Neural cell (in vitro differentiated cells): Measurements from ENCODE around the gene PREP. TPM values are rescaled to one million over a fixed set of nuclear protein-coding genes. Genes with fewer than 3 reads are reported as not detected.

ENCODE experiments used
- H2AFZ ChIP-seq: fragments of 200-600, 300-800 bp; sonication (generic), shearing (Covaris generic); 2 replicates; pipeline ENCODE4 v1.6.0; 2014; ENCODE audit warnings: low read depth, mild to moderate bottlenecking, antibody characterized with exemption, low read length, moderate library complexity
- H3F3A ChIP-seq: fragments of 200-600 bp; shearing (Covaris generic); 2 replicates; pipeline ENCODE4 v1.6.1; 2016; ENCODE audit warnings: mild to moderate bottlenecking, moderate library complexity, mixed read lengths, antibody characterized with exemption, low read length; ENCODE audit not compliant: insufficient read depth, poor library complexity, severe bottlenecking
- H3K27ac ChIP-seq: fragments of 200-600, 300-800 bp; sonication (generic), shearing (Covaris generic); 2 replicates; pipeline ENCODE4 v1.5.1; 2014; ENCODE audit warnings: mild to moderate bottlenecking, low read length, moderate library complexity
- H3K27me3 ChIP-seq: fragments of 300-800, 200-600 bp; sonication (generic), shearing (Covaris generic); 2 replicates; pipeline ENCODE4 v1.6.0; 2014; ENCODE audit warnings: mild to moderate bottlenecking, low read depth, low read length, moderate library complexity; ENCODE audit not compliant: insufficient read depth
- H3K36me3 ChIP-seq: fragments of 300-800, 200-600 bp; sonication (generic), shearing (Covaris generic); 2 replicates; pipeline ENCODE4 v1.5.1; 2014; ENCODE audit warnings: mild to moderate bottlenecking, antibody characterized with exemption, low read length, moderate library complexity; ENCODE audit not compliant: insufficient read depth
- H3K4me2 ChIP-seq: fragments of 300-800, 200-600 bp; sonication (generic), shearing (Covaris generic); 2 replicates; pipeline ENCODE4 v1.6.0; 2014; ENCODE audit warnings: mild to moderate bottlenecking, low read length
- H3K4me3 ChIP-seq: fragments of 300-800, 200-600 bp; sonication (generic), shearing (Covaris generic); 2 replicates; pipeline ENCODE4 v1.5.1; 2014; ENCODE audit warnings: mild to moderate bottlenecking, low read length, moderate library complexity
- H3K79me2 ChIP-seq: fragments of 200-600 bp; shearing (Covaris generic); replicated peaks from 2 replicates; pipeline ENCODE4 v1.6.0; 2014; ENCODE audit warnings: mild to moderate bottlenecking, low read length, moderate library complexity; ENCODE audit not compliant: insufficient read depth
- H3K9ac ChIP-seq: fragments of 300-800, 200-600 bp; sonication (generic), shearing (Covaris generic); 2 replicates; pipeline ENCODE4 v1.6.1; 2016; ENCODE audit warnings: mild to moderate bottlenecking, low read length, mixed read lengths
- H3K9me2 ChIP-seq: fragments of 200-600 bp; shearing (Covaris generic); 2 replicates; pipeline ENCODE4 v1.6.1; 2016; ENCODE audit warnings: mild to moderate bottlenecking, low read length, mixed read lengths; ENCODE audit not compliant: insufficient read depth
- H3K9me3 ChIP-seq: fragments of 200-600, 300-800 bp; sonication (generic), shearing (Covaris generic); 2 replicates; pipeline ENCODE4 v1.6.1; 2016; ENCODE audit warnings: mild to moderate bottlenecking, mixed run types, low read length, moderate library complexity, mixed read lengths
- H4K20me1 ChIP-seq: fragments of 200-600 bp; shearing (Covaris generic); 2 replicates; pipeline ENCODE4 v1.6.1; 2016; ENCODE audit warnings: mild to moderate bottlenecking, mixed run types; ENCODE audit not compliant: insufficient read depth
- CTCF ChIP-seq: fragments of 450-650 bp; IDR thresholded peaks from 2 replicates; pipeline ENCODE4 v1.5.1; 2014; ENCODE audit warnings: antibody characterized with exemption, mild to moderate bottlenecking, moderate library complexity; ENCODE audit not compliant: poor library complexity, severe bottlenecking
- EP300 ChIP-seq: fragments of 450-650 bp; conservative IDR thresholded peaks from 2 replicates; pipeline ENCODE4 v1.6.1; 2014; ENCODE audit warnings: antibody characterized with exemption, mild to moderate bottlenecking, moderate library complexity; ENCODE audit not compliant: poor library complexity, severe bottlenecking
- EZH2 ChIP-seq: fragments of 200-600, 300-800 bp; shearing (Covaris generic), sonication (generic); IDR thresholded peaks from 2 replicates; pipeline ENCODE4 v1.6.1; 2014; ENCODE audit warnings: antibody characterized with exemption, low read length, borderline replicate concordance, mild to moderate bottlenecking; ENCODE audit not compliant: insufficient read depth, poor library complexity, severe bottlenecking
- MXI1 ChIP-seq: fragments of 450-650 bp; conservative IDR thresholded peaks from 2 replicates; pipeline ENCODE4 v1.6.1; 2014; ENCODE audit warnings: antibody characterized with exemption, mild to moderate bottlenecking; ENCODE audit not compliant: poor library complexity, severe bottlenecking
- POLR2AphosphoS5 ChIP-seq: IDR thresholded peaks from 2 replicates; pipeline ENCODE4 v1.6.1; 2012
- RAD21 ChIP-seq: fragments of 450-650 bp; conservative IDR thresholded peaks from 2 replicates; pipeline ENCODE4 v1.6.1; 2014; ENCODE audit warnings: antibody characterized with exemption, mild to moderate bottlenecking, moderate library complexity
- REST ChIP-seq: IDR thresholded peaks from 2 replicates; pipeline ENCODE4 v1.6.1; 2012; ENCODE audit warnings: borderline replicate concordance
- SMC3 ChIP-seq: fragments of 450-650 bp; conservative IDR thresholded peaks from 2 replicates; pipeline ENCODE4 v1.6.1; 2014; ENCODE audit warnings: antibody characterized with exemption, mild to moderate bottlenecking, moderate library complexity; ENCODE audit not compliant: poor library complexity
- TAF1 ChIP-seq: IDR thresholded peaks from 2 replicates; pipeline ENCODE4 v1.6.1; 2012; ENCODE audit warnings: low read depth
- polyA plus RNA-seq: library from polyadenylated mRNA; depleted of rRNA; stranded (reverse); fragments of >200 nt; gene quantifications from 2 replicates; pipeline ENCODE4 v1.2.3, GENCODE V29; 2014

PREP gene
- polyA plus RNA-seq, 1 donor from 2014 or later, result 24.5 TPM

GRCh38 chr6:105369145-105369544 lies 33.7 kb downstream of the PREP start:
- H3K36me3 ChIP-seq, result peaks cover 13% of the 10 kb centered on the region
- no peak overlapping the region for H3K27ac ChIP-seq
- no peaks in the 10 kb centered on the region for H3K79me2 ChIP-seq
- H3K4me2 ChIP-seq, result no peak overlapping the region
- H2AFZ ChIP-seq, result no peak overlapping the region
- H3F3A ChIP-seq, result no peaks in the 10 kb centered on the region
- H3K4me3 ChIP-seq, result no peak overlapping the region
- H3K9ac ChIP-seq, result no peak overlapping the region
- TF ChIP-seq SMC3, result no peak
- TF ChIP-seq MXI1, result no peak
- TF ChIP-seq EP300, result no peak
- no peak for TF ChIP-seq REST
- no peak for TF ChIP-seq TAF1
- TF ChIP-seq CTCF, result no peak
- no peak for TF ChIP-seq POLR2AphosphoS5
- TF ChIP-seq RAD21, result no peak
- TF ChIP-seq EZH2, result no peak
- H3K9me2 ChIP-seq, result no peaks in the 10 kb centered on the region
- H4K20me1 ChIP-seq, result no peaks in the 10 kb centered on the region
- H3K27me3 ChIP-seq, result no peaks in the 10 kb centered on the region
- no peaks in the 10 kb centered on the region for H3K9me3 ChIP-seq

- Histone ChIP-seq H3F3A (no peaks in the 10 kb centered on the region), H3K79me2 (no peaks in the 10 kb centered on the region), H3K9me2 (no peaks in the 10 kb centered on the region), H3K36me3 (peaks cover 4% of the 10 kb centered on the region), H3K4me3 (no peak overlapping the region), H2AFZ (no peak overlapping the region), H3K9me3 (no peaks in the 10 kb centered on the region), H3K27ac (no peak overlapping the region), H4K20me1 (no peaks in the 10 kb centered on the region), H3K27me3 (no peaks in the 10 kb centered on the region), H3K4me2 (no peak overlapping the region), H3K9ac (no peak overlapping the region)
- no peak for TF ChIP-seq RAD21
Observed at GRCh38 chr6:105364243-105364642, 38.6 kb downstream of the PREP start.

- Histone ChIP-seq H2AFZ (no peak overlapping the region), H3K4me3 (no peak overlapping the region), H3F3A (no peaks in the 10 kb centered on the region), H3K27ac (no peak overlapping the region), H3K9me3 (no peaks in the 10 kb centered on the region), H3K9ac (no peak overlapping the region), H3K27me3 (no peaks in the 10 kb centered on the region), H3K4me2 (no peak overlapping the region), H4K20me1 (no peaks in the 10 kb centered on the region), H3K36me3 (peaks cover 4% of the 10 kb centered on the region), H3K79me2 (no peaks in the 10 kb centered on the region), H3K9me2 (no peaks in the 10 kb centered on the region)
- TF ChIP-seq RAD21, result peak; percentile 76
- TF ChIP-seq SMC3, result peak; percentile 79
- no peak for TF ChIP-seq MXI1
- peak; percentile 70 for TF ChIP-seq CTCF
- TF ChIP-seq TAF1, result no peak
- no peak for TF ChIP-seq REST
Observed at GRCh38 chr6:105363100-105363754, 39.7 kb downstream of the PREP start.
